Stomach (tissue), 9 donors: Measurements from ENCODE around the gene ASTN2. TPM values are rescaled to one million over a fixed set of nuclear protein-coding genes. Genes with fewer than 3 reads are reported as not detected.

Source experiments
- DNase-seq, 2 donors: peaks; one replicate each; pipeline versions ENCODE4 v3.0.0 to v3.0.0-alpha.2; 2013 to 2019
- H3K27ac ChIP-seq, 5 donors: fragments of 200-600 bp in 4 of 5; sonication (generic) in 4 of 5; one replicate each; pipeline ENCODE4 v1.5.1; 2013 to 2019; ENCODE audit warnings: mild to moderate bottlenecking in 1 of 5, moderate library complexity in 1 of 5
- H3K27me3 ChIP-seq, 3 donors: fragments of 200-600 bp; sonication (generic); one replicate each; pipeline ENCODE4 v1.5.1; 2017 to 2019; ENCODE audit warnings: mixed run types in 1 of 3
- H3K36me3 ChIP-seq, 4 donors: fragments of 200-600 bp; sonication (generic); 1 replicate in 3 of 4; 2 replicates in 1 of 4; pipeline ENCODE4 v1.5.1; 2016 to 2019
- H3K4me1 ChIP-seq, 4 donors: fragments of 200-600 bp; sonication (generic); one replicate each; pipeline ENCODE4 v1.5.1; 2016 to 2019
- H3K4me3 ChIP-seq, 4 donors: fragments of 200-600 bp; sonication (generic) in 3 of 4; one replicate each; pipeline ENCODE4 v1.5.1; 2016 to 2019; ENCODE audit warnings: mild to moderate bottlenecking in 1 of 4
- H3K9me3 ChIP-seq, 4 donors: fragments of 200-600 bp; sonication (generic); one replicate each; pipeline ENCODE4 v1.5.1; 2016 to 2019
- EP300 ChIP-seq: sonication (generic); formaldehyde crosslinking; IDR thresholded peaks from one replicate; pipeline ENCODE4 v1.6.1; 2017; ENCODE audit warnings: antibody characterized with exemption
- POLR2A ChIP-seq, 4 donors: fragments of 450-650 bp; IDR thresholded peaks; one replicate each; pipeline ENCODE4 v1.6.1; 2016; ENCODE audit warnings: antibody characterized with exemption in 4 of 4, control low read depth in 2 of 4, mild to moderate bottlenecking in 1 of 4, moderate library complexity in 1 of 4
- POLR2AphosphoS5 ChIP-seq, 3 donors: sonication (generic); formaldehyde crosslinking; IDR thresholded peaks; one replicate each; pipeline ENCODE4 v1.6.1; 2016; ENCODE audit warnings: antibody characterized with exemption in 3 of 3
- WGBS, 5 donors: extraction: QIAGEN DNeasy Blood & Tissue Kit in 3 of 5; methylation state at CpG; one replicate each; pipeline versions ENCODE4 v1.1.5 to v1.1.7; 2013 to 2018; 5-methylcytosine and 5-hydroxymethylcytosine counted together
- intact Hi-C: fragments of 100-400 bp; cut with DNase I; formaldehyde crosslinking; loops from one replicate; pipeline ENCODE4 v1.15.1; 2023; ENCODE audit warnings: low total_unique reads
- polyA plus RNA-seq, 3 donors: library from polyadenylated mRNA; stranded (reverse); fragments of 200-250 nt; gene quantifications; one replicate each; pipeline ENCODE4 v1.2.3, GENCODE V29; 2013
- total RNA-seq, 5 donors: library from RNA; depleted of rRNA; stranded (reverse); fragments of >200 nt; gene quantifications; one replicate each; pipeline versions ENCODE4 v1.1.0 to v1.2.3, GENCODE V29; 2014 to 2016
- TF ChIP-seq, protein P1 (sequence below), 7 experiments: fragments of 450-650 bp in 4 of 7; fragments of 200-600 bp in 3 of 7; sonication (generic) in 3 of 7; IDR thresholded peaks; one replicate each; pipeline ENCODE4 v1.5.1; 2016 to 2019; ENCODE audit warnings: antibody characterized with exemption in 7 of 7, control low read depth in 2 of 7, mild to moderate bottlenecking in 1 of 7
- donor health status: healthy with polysubstance abuse.
- donor health status: Bipolar disorder and iron deficiency.
- donor health status: healthy.

ASTN2 gene
- total and polyA plus RNA-seq, 8 donors, result 2.1 to 22.3 (median 4.2) TPM; not detected in 1

DNA sequence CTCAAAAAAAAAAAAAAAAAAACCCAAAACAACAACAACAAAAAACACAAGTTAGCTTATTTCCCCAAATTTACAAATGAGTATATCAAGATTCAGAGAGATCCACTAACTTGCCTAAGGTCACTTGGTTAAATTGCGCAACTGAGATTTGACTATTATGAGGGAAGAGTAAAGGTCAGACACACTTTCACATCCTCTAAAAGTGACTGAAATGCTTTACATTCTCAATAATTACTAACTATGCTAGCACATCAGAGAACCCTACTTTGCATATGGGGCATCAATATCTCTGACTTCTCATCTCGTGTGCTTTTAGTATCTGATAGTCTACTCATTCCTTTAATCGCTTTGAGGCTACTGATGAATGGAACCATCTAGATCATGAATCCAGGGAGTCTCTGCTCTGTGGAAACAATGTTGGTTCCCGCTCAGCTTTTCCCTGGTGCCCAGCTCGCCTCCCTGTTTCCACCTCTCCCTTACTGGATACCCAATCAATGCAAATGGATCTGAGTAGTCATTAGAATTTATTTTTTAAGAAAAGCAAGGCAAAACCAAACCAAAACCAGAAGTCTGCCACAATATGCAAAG is 909.9 kb downstream of the ASTN2 start:
- TF ChIP-seq EP300 (no peak), POLR2AphosphoS5 (IDR thresholded peaks at IDR 0.05) (no peak), POLR2A (IDR thresholded peaks at IDR 0.05) (no peak)
- TF ChIP-seq, protein P1, sequence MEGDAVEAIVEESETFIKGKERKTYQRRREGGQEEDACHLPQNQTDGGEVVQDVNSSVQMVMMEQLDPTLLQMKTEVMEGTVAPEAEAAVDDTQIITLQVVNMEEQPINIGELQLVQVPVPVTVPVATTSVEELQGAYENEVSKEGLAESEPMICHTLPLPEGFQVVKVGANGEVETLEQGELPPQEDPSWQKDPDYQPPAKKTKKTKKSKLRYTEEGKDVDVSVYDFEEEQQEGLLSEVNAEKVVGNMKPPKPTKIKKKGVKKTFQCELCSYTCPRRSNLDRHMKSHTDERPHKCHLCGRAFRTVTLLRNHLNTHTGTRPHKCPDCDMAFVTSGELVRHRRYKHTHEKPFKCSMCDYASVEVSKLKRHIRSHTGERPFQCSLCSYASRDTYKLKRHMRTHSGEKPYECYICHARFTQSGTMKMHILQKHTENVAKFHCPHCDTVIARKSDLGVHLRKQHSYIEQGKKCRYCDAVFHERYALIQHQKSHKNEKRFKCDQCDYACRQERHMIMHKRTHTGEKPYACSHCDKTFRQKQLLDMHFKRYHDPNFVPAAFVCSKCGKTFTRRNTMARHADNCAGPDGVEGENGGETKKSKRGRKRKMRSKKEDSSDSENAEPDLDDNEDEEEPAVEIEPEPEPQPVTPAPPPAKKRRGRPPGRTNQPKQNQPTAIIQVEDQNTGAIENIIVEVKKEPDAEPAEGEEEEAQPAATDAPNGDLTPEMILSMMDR (IDR thresholded peaks at IDR 0.05), result no peak
- intact Hi-C loops, result no loop called here
- WGBS, 5 donors, result 83 to 89% (median 86%) methylated on average over 5 of the region's 5 CpGs

DNA sequence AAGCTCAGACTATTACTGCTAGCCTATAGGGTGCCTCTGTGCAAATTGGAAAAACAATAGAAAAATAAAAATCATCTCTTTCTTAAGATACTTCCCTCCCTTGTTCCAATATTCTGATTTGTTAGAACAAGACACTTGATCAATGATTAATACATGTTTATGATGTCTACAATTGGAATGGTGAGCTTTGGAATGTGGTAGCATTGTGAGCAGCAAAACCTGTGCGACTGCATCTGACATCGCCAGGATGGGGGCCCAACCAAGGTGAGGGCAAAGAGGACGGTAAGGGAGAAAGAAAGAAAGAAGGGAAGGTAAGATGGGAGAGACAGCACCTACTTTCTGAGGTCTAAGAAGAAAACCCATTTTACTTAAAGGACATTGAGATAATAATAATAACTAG is 910.8 kb downstream of the ASTN2 start:
- Histone ChIP-seq H3K9me3 (no peaks in the 10 kb centered on the region), H3K36me3 (no peaks in the 10 kb centered on the region), H3K4me3 (no peak overlapping the region), H3K27me3 (no peaks in the 10 kb centered on the region), H3K27ac (no peak overlapping the region), H3K4me1 (no peaks in the 10 kb centered on the region)
- intact Hi-C loops, result no loop called here
- TF ChIP-seq POLR2A (IDR thresholded peaks at IDR 0.05), result no peak
- TF ChIP-seq POLR2AphosphoS5 (IDR thresholded peaks at IDR 0.05), result no peak
- TF ChIP-seq EP300, result no peak
- TF ChIP-seq, protein P1 (IDR thresholded peaks at IDR 0.05), result no peak
- 53 to 68% (median 64%) methylated on average over 3 of the region's 3 CpGs for WGBS, 5 donors
- no peak for DNase-seq

More for the DNA sequence above, 909.9 kb downstream of the ASTN2 start:
- Histone ChIP-seq H3K27ac (no peak overlapping the region), H3K27me3 (no peaks in the 10 kb centered on the region), H3K36me3 (no peaks in the 10 kb centered on the region), H3K4me3 (no peak overlapping the region), H3K4me1 (no peaks in the 10 kb centered on the region), H3K9me3 (no peaks in the 10 kb centered on the region)
- no peak for DNase-seq

DNA sequence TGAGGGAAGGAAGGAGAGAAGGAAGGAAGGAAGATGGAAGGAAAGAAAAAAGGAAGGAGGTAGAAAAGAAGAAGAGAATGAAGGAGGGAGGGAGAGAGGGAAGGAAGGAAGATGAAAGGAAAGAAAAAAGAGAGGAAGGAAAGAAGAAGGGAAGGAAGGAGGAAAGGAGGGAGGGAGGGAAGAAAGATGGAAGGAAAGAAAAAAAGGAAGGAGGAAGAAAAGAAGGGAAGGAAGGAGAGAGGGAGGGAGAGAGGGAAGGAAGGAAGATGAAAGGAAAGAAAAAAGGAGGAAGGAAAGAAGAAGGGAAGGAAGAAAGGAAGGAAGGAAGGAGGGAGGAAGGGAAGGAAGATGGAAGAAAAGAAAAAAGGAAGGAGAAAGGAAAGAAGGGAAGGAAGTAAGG is 912.1 kb downstream of the ASTN2 start:
- Histone ChIP-seq H3K4me1 (no peaks in the 10 kb centered on the region), H3K27me3 (no peaks in the 10 kb centered on the region), H3K36me3 (no peaks in the 10 kb centered on the region), H3K27ac (no peak overlapping the region), H3K4me3 (no peak overlapping the region), H3K9me3 (no peaks in the 10 kb centered on the region)
- intact Hi-C loops, result no loop called here
- DNase-seq, result no peak
- TF ChIP-seq POLR2A (IDR thresholded peaks at IDR 0.05), result no peak
- no peak for TF ChIP-seq EP300
- TF ChIP-seq, protein P1 (IDR thresholded peaks at IDR 0.05), result no peak
- TF ChIP-seq POLR2AphosphoS5 (IDR thresholded peaks at IDR 0.05), result no peak

DNA sequence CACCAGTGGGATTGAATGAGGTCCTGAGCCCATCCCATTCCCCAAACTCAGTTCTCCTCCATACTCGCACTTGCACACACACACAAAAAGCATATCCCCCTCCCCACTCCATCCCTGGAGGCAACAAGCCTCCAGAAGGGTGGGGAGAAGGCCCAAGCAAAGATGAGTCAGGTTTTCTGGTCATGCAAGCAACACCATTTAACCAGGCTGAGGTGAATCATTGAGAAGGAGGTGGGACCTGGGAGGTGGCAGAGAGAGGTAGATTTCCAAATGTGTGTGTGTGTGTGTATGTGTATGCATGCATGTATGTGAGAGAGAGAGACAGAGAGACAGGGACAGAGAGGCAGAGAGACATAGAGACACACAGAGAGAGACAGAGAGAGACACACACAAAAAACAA is 913.0 kb downstream of the ASTN2 start:
- TF ChIP-seq POLR2AphosphoS5 (IDR thresholded peaks at IDR 0.05), result no peak
- no peak for TF ChIP-seq POLR2A (IDR thresholded peaks at IDR 0.05)
- no peak for TF ChIP-seq EP300
- TF ChIP-seq, protein P1 (IDR thresholded peaks at IDR 0.05), result no peak
- no peaks in the 10 kb centered on the region for H3K9me3 ChIP-seq
- H3K4me3 ChIP-seq, result no peak overlapping the region
- DNase-seq, result no peak
- intact Hi-C loops, result no loop called here
- no peaks in the 10 kb centered on the region for H3K36me3 ChIP-seq
- WGBS, 5 donors, result 82 to 100% (median 85%) methylated on average over 1 of the region's 1 CpG
- H3K27ac ChIP-seq, result no peak overlapping the region
- no peaks in the 10 kb centered on the region for H3K4me1 ChIP-seq
- no peaks in the 10 kb centered on the region for H3K27me3 ChIP-seq
